ENCODE measurements around the gene HES4. TPM values are rescaled to one million over a fixed set of nuclear protein-coding genes. Genes with fewer than 3 reads are reported as not detected.

Gene HES4
- total RNA-seq, 2 donors from 2014 or later = 50.1 to 98.8 TPM

DNA sequence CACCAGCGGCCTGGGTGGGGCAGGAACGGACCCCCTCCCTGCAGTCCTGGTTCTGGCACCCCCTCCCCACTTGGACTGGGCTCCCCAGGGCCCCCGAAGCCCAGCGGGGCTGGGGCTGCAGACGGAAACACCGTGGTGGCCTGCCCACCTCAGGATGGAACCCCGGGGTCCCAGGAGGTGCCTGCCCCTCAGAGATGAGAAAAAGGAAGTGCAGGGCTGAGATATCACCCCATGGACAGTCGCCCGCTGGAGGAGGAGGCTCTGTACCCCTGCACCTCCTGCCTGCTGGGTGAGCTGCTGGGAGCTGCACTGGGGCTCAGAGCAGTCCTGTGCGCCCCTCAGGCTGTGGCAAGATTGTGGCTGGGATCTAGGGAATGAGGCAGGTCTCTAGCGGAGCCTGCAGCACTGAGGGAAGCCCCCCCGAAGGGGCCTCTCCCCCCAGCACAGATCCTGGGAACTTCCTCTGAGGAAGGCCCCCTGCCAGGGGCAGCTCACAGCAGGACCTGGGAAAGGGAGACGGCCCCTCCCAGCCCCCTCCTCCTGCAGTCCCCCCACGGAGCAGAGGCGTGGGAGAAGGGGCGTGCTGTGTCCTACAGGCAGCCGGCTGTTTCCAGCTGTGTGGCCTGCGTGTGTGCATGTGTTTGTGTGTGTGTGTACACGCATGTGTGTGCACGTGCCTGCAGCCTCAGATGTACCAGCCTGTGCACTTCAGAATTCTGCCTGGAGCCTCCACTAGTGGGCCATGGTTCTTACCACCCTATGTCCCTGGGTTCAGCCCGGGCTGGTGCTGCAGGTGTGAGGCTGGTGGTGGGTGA lies 26.9 kb upstream of the HES4 start:
- DNase-seq (ENCODE audit: low spot score) (no peak), ATAC-seq (ENCODE audit: insufficient number of reproducible peaks, low FRiP score, low read depth) (no peak)
- TF ChIP-seq CTCF (IDR thresholded peaks at IDR 0.05) = no peak
- H3K4me1 ChIP-seq (ENCODE audit: control insufficient read depth in 1 of 2, low read depth in 2 of 2) = no peaks in the 10 kb centered on the region
- no peak overlapping the region for H3K4me3 ChIP-seq
- no peak overlapping the region for H3K27ac ChIP-seq
- H3K27me3 ChIP-seq (replicated peaks; ENCODE audit: insufficient read depth) = no peaks in the 10 kb centered on the region
- H3K36me3 ChIP-seq = no peaks in the 10 kb centered on the region
- H3K9me3 ChIP-seq = no peaks in the 10 kb centered on the region

GRCh38 chr1:1025730-1026129 lies 25.8 kb upstream of the HES4 start:
- Histone ChIP-seq H3K27ac (no peak overlapping the region), H3K4me3 (no peak overlapping the region), H3K27me3 (replicated peaks; ENCODE audit: insufficient read depth) (no peaks in the 10 kb centered on the region), H3K9me3 (no peaks in the 10 kb centered on the region), H3K4me1 (ENCODE audit: control insufficient read depth in 1 of 2, low read depth in 2 of 2) (peaks cover 3 to 7% of the 10 kb centered on the region in 2 donors), H3K36me3 (no peaks in the 10 kb centered on the region)
- no peak for TF ChIP-seq CTCF (IDR thresholded peaks at IDR 0.05)
- ATAC-seq (ENCODE audit: insufficient number of reproducible peaks, low FRiP score, low read depth) (no peak), DNase-seq (ENCODE audit: low spot score) (no peak)

DNA sequence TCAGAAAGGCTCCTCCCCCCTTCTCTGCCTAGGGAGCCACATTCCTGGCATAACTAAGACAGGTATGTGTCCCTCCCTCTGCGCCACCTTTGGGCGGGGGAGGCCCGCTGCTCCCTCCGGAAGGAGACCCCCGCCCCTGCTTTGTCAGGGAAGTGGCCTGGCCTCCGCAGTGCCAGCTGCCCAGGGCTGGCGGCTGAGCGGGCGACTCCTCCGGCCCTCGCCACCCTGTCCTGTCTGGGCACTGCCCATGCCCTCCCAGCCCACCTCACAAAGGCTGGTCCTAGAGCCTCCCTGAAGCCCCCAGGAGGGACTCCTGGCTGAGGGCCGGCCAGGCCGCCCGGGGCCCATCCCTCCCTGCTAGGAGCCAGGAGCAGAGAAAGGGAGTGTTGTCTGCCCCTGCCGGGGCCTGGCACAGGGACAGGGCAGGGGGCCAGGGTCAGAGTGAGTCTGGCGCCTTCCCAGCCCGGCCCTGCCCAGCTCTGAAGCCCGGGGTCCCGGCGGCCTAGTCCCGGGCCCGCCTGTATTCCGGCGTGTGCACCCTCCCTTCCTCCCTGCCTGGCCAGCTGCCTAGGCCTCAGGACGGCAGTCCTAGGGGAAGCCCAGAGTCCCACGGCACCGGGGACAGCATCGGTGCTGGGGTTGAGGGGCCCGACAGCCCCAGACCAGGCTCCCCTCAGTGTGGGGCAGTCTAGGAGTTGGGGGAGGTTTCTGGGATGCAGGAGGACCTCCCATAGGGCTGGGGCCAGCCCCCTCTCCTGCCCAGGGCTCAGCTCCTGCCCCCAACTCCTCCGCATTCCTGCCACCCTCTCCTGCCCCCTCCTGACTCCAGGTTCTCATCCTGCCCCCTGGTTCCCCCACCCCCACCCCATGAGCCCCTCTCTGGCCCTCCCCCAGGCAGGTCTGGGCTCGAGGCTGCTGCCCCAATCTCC lies 25.1 kb upstream of the HES4 start:
- Histone ChIP-seq H3K9me3 (no peaks in the 10 kb centered on the region), H3K27me3 (replicated peaks; ENCODE audit: insufficient read depth) (no peaks in the 10 kb centered on the region), H3K27ac (no peak overlapping the region), H3K4me3 (no peak overlapping the region), H3K36me3 (no peaks in the 10 kb centered on the region), H3K4me1 (ENCODE audit: control insufficient read depth in 1 of 2, low read depth in 2 of 2) (peaks cover 8 to 12% of the 10 kb centered on the region in 2 donors)
- no peak for ATAC-seq (ENCODE audit: insufficient number of reproducible peaks, low FRiP score, low read depth)
- no peak for DNase-seq (ENCODE audit: low spot score)
- no peak for TF ChIP-seq CTCF (IDR thresholded peaks at IDR 0.05)

GRCh38 chr1:1024149-1024770 lies 24.4 kb upstream of the HES4 start:
- H3K4me3 ChIP-seq = no peak overlapping the region
- no peak for TF ChIP-seq CTCF (IDR thresholded peaks at IDR 0.05)
- ATAC-seq (ENCODE audit: insufficient number of reproducible peaks, low FRiP score, low read depth) (no peak), DNase-seq (ENCODE audit: low spot score) (no peak)
- no peaks in the 10 kb centered on the region for H3K9me3 ChIP-seq
- no peak overlapping the region for H3K27ac ChIP-seq
- no peaks in the 10 kb centered on the region for H3K36me3 ChIP-seq
- H3K4me1 ChIP-seq (ENCODE audit: control insufficient read depth in 1 of 2, low read depth in 2 of 2) = peaks cover 8 to 12% of the 10 kb centered on the region in 2 donors
- no peaks in the 10 kb centered on the region for H3K27me3 ChIP-seq (replicated peaks; ENCODE audit: insufficient read depth)

- H3K4me1 ChIP-seq (ENCODE audit: control insufficient read depth in 1 of 2, low read depth in 2 of 2) = peaks cover 8 to 17% of the 10 kb centered on the region in 2 donors
Observed at GRCh38 chr1:1023700-1024099, 23.8 kb upstream of the HES4 start.

More at GRCh38 chr1:1023700-1024099, 23.8 kb upstream of the HES4 start:
- no peaks in the 10 kb centered on the region for H3K27me3 ChIP-seq (replicated peaks; ENCODE audit: insufficient read depth)
- no peaks in the 10 kb centered on the region for H3K36me3 ChIP-seq
- no peak for TF ChIP-seq CTCF (IDR thresholded peaks at IDR 0.05)
- no peak overlapping the region for H3K4me3 ChIP-seq
- no peak for ATAC-seq (ENCODE audit: insufficient number of reproducible peaks, low FRiP score, low read depth)
- H3K27ac ChIP-seq = no peak overlapping the region
- DNase-seq (ENCODE audit: low spot score) = no peak
- no peaks in the 10 kb centered on the region for H3K9me3 ChIP-seq

All from thoracic aorta (tissue), 2 donors.